TTC549 (cell line): ENCODE results near the gene CALD1.

Source experiments
- FAIRE-seq: peaks from 2 replicates; lab custom pipeline; 2012; peaks lifted over from hg19 to GRCh38; lab: Jason Lieb, UNC

The CALD1 gene

DNA sequence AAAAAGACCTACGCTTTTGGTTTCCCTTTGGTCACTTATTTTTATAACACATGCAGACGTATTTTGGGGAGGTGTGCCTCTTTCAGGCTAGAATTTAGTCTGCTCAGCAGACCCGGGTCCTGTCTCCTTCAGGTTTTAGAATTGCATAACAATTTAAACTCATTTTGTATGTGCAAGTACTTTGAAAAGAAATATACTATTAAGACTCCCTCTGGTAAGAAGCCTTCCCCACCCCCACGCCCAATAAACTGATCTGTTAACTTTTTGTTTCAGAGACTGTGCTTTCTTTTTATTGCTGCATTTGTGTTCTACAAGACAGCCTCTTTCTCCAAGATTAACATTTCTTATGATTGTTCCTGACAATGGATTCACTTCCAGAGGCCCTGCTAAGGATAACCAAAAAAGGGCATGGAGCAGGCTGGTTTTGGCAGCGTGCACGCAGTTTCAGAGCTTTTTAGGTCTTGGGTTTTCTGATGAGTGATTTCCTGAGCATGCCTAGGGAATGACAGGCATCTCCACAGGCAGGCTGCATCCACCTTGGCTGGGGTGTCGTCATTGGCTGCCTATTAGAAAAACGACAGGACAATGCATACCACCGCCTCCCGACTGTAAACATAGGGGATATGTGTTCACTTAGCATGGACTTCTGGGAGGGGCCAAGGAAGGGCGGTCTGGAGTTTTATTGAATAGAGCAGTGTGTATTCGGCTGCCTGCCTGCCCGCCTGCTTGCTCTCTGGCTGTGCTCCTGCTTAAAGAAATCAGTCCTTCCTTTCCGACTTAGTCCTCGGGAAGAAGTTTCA is at the start of gene CALD1:
CALD1 (plus strand) TSS at position 694 of the 800 bp plus-strand sequence. CDS start 88,100 bp downstream, outside the sequence.
- no peak for FAIRE-seq

- no peak for FAIRE-seq
These were observed 49.5 kb upstream of the CALD1 start for GRCh38 chr7:134729895-134730294.

DNA sequence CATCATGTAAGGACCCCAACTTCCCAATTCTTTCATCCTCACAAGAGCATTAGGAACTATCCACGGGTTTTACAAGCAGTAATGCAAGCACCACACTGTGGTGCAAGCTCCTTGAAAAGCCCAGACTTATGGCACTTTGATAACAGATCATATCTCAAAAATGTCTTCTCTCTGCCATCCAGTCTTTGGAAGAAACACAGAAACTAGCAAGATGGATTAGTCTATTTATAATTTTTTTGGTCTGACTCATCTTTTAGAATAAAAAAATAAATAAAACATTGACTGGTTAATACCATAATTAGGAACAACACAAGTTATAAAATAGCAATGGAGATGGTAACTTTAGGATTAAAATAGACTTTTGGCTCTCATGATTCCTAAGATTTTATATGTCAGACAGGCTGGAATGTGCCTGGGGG is 49.0 kb upstream of the CALD1 start:
- FAIRE-seq = no peak

DNA sequence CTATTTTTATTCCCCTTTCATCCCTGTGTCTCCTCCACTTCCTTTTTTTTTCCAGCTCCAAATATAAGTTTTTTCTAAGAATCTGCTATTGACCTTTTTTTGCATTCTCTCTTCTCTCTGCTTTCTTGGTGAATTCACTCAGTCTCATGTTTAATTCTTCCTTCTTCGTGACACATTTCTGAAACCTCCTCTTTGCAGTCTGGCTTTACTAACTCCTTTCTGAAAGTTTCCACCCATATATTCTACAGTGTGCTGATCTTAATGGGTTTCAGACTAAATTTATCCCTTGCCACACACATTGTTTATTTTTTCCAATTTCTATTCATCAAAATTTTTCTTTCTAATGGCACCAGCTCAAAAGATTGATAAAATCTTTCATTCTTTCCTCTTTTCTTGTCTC is 47.8 kb upstream of the CALD1 start:
- FAIRE-seq = no peak

DNA sequence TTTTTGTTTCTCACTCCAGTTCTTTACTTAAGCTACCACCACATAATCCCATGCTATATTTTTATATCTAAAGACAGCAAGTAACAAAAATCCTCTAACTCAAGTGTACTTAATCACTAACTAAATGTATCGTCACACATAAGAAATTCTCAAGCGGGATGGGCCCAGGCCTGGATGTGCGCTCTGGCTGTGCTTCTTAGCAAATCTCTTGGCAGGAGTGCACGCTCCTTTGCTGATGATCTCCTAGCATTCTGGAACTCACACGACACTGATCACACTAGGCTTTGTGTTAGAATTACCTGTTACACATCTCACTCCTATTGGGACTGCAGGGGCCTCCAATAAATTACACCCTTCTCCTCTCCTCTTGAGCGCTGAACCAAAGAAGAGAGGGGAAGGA is 46.7 kb upstream of the CALD1 start:
- no peak for FAIRE-seq

DNA sequence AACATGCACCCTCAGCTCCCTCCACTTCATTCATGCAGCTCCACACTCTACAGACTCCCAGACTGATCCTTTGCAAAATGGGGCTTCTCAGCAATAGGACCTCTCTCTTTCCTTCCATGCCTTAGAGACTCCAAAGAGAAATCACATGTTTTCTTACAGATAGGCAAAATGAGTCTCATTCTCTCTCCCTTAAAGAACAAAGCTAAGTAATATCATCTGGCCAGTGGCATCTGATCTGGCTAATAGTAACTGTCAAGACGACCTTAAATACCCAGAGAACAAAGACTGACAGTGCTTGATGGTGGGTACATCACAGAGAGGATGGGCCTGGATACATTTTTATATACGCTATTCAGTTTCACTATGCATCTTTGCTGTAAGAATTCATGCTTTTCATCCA is 43.1 kb upstream of the CALD1 start:
- FAIRE-seq = no peak

- FAIRE-seq = no peak
These were observed 41.7 kb upstream of the CALD1 start for GRCh38 chr7:134737566-134738345.

DNA sequence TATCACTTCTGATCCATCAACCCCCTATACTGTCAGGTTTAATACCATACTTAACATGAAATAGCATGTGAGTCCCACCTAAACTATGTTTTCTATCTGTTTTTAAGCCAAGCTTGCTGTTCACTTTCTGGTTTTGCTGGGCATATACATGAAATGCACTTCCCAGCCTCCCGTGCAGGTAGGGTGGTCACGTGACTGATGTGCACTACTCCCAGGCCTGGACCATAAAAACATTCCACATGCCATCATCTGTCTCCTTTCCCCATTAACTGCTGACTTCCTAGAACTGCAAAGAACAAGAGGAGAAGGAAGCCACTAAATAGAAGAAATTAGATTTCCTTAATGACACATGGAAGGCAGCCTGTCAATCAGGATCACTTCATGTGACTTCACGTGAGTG is 40.1 kb upstream of the CALD1 start:
- FAIRE-seq = no peak

DNA sequence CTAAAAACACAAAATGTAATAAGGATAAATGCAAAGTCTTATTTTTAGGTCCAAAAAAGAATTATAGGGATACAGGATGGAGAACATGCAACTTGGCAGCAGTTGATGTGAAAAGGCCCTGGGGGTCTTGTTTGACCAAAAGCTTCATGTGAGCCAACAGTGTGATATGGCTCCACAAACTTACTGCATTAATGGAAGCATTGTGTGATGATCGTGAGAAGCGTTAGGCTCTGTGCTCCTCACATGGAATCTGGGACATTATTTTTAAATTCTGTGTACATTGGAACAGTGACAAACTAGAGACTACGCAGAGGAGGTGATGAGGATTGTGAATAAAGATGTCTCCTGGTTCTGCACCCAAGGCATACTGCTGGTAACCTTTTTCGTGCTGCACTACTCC is 39.1 kb upstream of the CALD1 start:
- FAIRE-seq = no peak

- no peak for FAIRE-seq
These were observed 37.4 kb upstream of the CALD1 start for GRCh38 chr7:134741907-134742635.

- no peak for FAIRE-seq
These were observed 36.6 kb upstream of the CALD1 start for GRCh38 chr7:134742688-134743350.

- FAIRE-seq = no peak
These were observed 34.9 kb upstream of the CALD1 start for GRCh38 chr7:134744569-134744968.

- no peak for FAIRE-seq
These were observed 32.1 kb upstream of the CALD1 start for GRCh38 chr7:134747326-134747725.

- FAIRE-seq = no peak
These were observed 29.1 kb upstream of the CALD1 start for GRCh38 chr7:134750083-134751062.

GRCh38 chr7:134752006-134752760 is 27.3 kb upstream of the CALD1 start:
- no peak for FAIRE-seq

DNA sequence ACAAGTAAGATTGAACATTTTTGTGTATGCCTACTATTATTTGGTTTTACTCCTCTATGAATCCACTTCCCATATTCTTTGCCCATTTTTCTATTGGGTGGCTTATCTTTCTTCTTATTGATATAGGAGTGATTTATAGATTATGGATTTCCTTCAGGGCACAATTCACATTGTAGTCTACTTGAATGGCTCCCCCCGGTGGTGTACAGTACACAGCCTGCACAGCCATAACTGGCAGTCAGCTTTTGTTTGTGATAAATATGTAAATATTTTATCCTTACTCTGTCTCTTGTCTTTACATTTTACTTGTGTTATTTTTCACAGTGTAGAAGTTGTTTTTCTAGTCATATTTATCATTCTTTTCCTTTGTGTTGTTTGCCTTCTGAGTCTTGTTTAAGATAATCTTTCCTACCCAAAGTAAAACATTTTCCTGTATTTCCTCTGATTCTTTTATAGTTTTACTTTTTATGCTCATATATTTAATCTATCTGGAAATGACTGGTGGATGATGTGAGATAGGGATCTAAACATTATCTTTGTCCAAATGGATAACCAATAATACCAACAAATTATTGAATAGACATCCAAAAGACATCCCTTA is 23.9 kb upstream of the CALD1 start:
- no peak for FAIRE-seq

DNA sequence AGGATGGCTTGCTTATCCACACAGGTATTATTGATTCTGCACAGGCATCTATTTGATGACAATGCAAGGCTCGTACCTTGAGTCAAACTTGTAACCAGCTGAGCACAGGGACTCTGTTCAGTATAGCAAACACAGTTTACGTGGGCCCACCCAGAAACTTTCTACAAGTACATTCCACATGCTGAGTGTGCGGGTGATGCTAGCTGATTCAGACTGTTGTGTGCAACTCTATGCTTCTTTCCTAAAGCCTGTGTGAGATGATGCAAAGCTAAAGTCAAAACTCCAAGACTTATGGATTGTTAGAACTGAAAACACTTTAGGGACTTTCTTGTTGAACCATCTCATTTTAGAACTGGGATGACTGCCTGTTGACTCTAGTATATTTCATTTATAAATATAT is 21.5 kb upstream of the CALD1 start:
- no peak for FAIRE-seq

DNA sequence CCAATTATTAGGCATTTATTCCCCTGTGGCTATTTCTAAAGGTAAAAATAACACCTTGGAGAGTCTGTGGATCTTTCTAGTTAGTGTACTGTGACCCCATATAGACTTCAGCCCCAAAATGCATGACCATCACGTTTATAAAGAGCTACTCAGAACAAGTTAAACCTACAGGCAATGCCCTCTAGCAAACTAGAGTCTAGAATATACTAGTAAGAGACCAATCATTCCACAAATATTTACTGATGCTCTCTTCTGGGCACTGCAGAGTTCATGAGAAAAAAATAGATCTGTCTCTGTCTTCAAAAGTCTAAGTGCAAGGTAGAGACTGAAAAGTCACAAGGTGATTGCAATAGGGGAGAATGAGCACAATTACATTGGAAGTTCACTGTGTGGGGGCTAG is 20.5 kb upstream of the CALD1 start:
- no peak for FAIRE-seq

GRCh38 chr7:134761266-134761665 is 18.2 kb upstream of the CALD1 start:
- no peak for FAIRE-seq

GRCh38 chr7:134763960-134764359 is 15.5 kb upstream of the CALD1 start:
- no peak for FAIRE-seq
